Transverse colon (tissue), 4 donors: ENCODE results near the gene ATXN10. TPM values are rescaled to one million over a fixed set of nuclear protein-coding genes. Genes with fewer than 3 reads are reported as not detected.
"Not testable (repeated sequence)": the region's sequence is repeated elsewhere in the genome, so short reads cannot be mapped to it uniquely, and the experiment has no call there.

Experiments
- DNase-seq: peaks from one replicate; pipeline ENCODE4 v3.0.0-alpha.2; 2019
- H3K27ac ChIP-seq, 4 donors: fragments of 200-600 bp; sonication (generic); 2 replicates each; pipeline ENCODE4 v1.5.1; 2016 to 2018; ENCODE audit warnings: inconsistent platforms in 4 of 4
- H3K27me3 ChIP-seq: fragments of 200-600 bp; sonication (generic); 2 replicates; pipeline ENCODE4 v1.5.1; 2017; ENCODE audit warnings: inconsistent platforms
- H3K36me3 ChIP-seq, 4 donors: fragments of 200-600 bp; sonication (generic); 2 replicates each; pipeline ENCODE4 v1.5.1; 2017 to 2019; ENCODE audit warnings: inconsistent platforms in 4 of 4
- H3K4me1 ChIP-seq, 4 donors: fragments of 200-600 bp; sonication (generic); 2 replicates each; pipeline ENCODE4 v1.5.1; 2017 to 2020; ENCODE audit warnings: inconsistent platforms in 4 of 4
- H3K4me3 ChIP-seq, 4 donors: fragments of 200-600 bp; sonication (generic); 1 replicate in 1 of 4; 2 replicates in 3 of 4; pipeline versions ENCODE4 v1.5.1 to v1.6.1; 2017 to 2019; ENCODE audit warnings: inconsistent platforms in 4 of 4
- H3K9me3 ChIP-seq, 2 donors: fragments of 200-600 bp; sonication (generic); 2 replicates each; pipeline ENCODE4 v1.5.1; 2017 to 2019; ENCODE audit warnings: inconsistent platforms in 2 of 2
- CTCF ChIP-seq, 5 experiments: fragments of 200-600 bp in 3 of 5; fragments of 450-650 bp in 2 of 5; sonication (generic) in 3 of 5; IDR thresholded peaks; 1 replicate in 2 of 5; 2 replicates in 3 of 5; pipeline ENCODE4 v1.5.1; 2016 to 2017; ENCODE audit warnings: antibody characterized with exemption in 5 of 5, inconsistent platforms in 3 of 5, mild to moderate bottlenecking in 2 of 5, moderate library complexity in 1 of 5
- EP300 ChIP-seq: sonication (generic); formaldehyde crosslinking; IDR thresholded peaks from one replicate; pipeline ENCODE4 v1.6.1; 2017; ENCODE audit warnings: antibody characterized with exemption, low read depth
- POLR2A ChIP-seq: fragments of 450-650 bp; IDR thresholded peaks from one replicate; pipeline ENCODE4 v1.6.1; 2016; ENCODE audit warnings: antibody characterized with exemption, mild to moderate bottlenecking, moderate library complexity
- POLR2AphosphoS5 ChIP-seq, 3 donors: sonication (generic); formaldehyde crosslinking; IDR thresholded peaks; one replicate each; pipeline ENCODE4 v1.6.1; 2016; ENCODE audit warnings: antibody characterized with exemption in 3 of 3
- WGBS, 2 donors: methylation state at CpG; one replicate each; pipeline ENCODE4 v1.1.5; 2018; ENCODE audit warnings: low coverage in 1 of 2; 5-methylcytosine and 5-hydroxymethylcytosine counted together
- in situ Hi-C, 4 donors: fragments of 200-750 bp; cut with MboI; loops; one replicate each; pipeline versions ENCODE4 v1.15.0 to v1.15.1; 2017; ENCODE audit warnings: low sequenced_read_pairs in 3 of 4, low pct_ligation_motif_present in 1 of 4, low pct_unique_long_range_greater_than_20kb in 1 of 4
- intact Hi-C: fragments of 100-400 bp; cut with DNase I; formaldehyde crosslinking; loops from one replicate; pipeline ENCODE4 v1.15.1; 2023; ENCODE audit warnings: low total_unique reads
- total RNA-seq, 4 donors: library from RNA; depleted of rRNA; stranded (reverse); fragments of >200 nt; gene quantifications; one replicate each; pipeline ENCODE4 v1.1.0, GENCODE V29; 2016

ATXN10 gene
- total RNA-seq, 4 donors from 2014 or later = 27.3 to 88.3 (median 47.8) TPM

GRCh38 chr22:45656577-45656976 is 15.1 kb upstream of the ATXN10 start:
- Histone ChIP-seq H3K9me3 (no peaks in the 10 kb centered on the region), H3K4me1 (no peaks in the 10 kb centered on the region), H3K4me3 (no peak overlapping the region), H3K27me3 (peaks cover 16% of the 10 kb centered on the region), H3K36me3 (no peaks in the 10 kb centered on the region), H3K27ac (no peak overlapping the region)
- no peak for TF ChIP-seq POLR2A
- no peak for TF ChIP-seq POLR2AphosphoS5 (IDR thresholded peaks at IDR 0.05)
- TF ChIP-seq CTCF (IDR thresholded peaks at IDR 0.05) = no peak
- no peak for TF ChIP-seq EP300
- intact Hi-C loops (no loop called here), in situ Hi-C loops (no loop called here)
- 79 to 93% methylated on average over 2 of the region's 2 CpGs for WGBS, 2 donors
- DNase-seq = no peak

- TF ChIP-seq POLR2A (no peak), EP300 (no peak), POLR2AphosphoS5 (IDR thresholded peaks at IDR 0.05) (no peak), CTCF (IDR thresholded peaks at IDR 0.05) (no peak)
- Histone ChIP-seq H3K27me3 (peaks cover 9% of the 10 kb centered on the region), H3K36me3 (no peaks in the 10 kb centered on the region), H3K4me3 (no peak overlapping the region), H3K4me1 (no peaks in the 10 kb centered on the region), H3K9me3 (no peaks in the 10 kb centered on the region), H3K27ac (no peak overlapping the region)
- in situ Hi-C loops (no loop called here), intact Hi-C loops (no loop called here)
- no peak for DNase-seq
- WGBS, 2 donors = 68 to 76% methylated on average over 4 of the region's 4 CpGs
Measured at GRCh38 chr22:45657701-45658100, 13.9 kb upstream of the ATXN10 start.

- no peak for DNase-seq
- Histone ChIP-seq H3K27me3 (no peaks in the 10 kb centered on the region), H3K27ac (no peak overlapping the region), H3K9me3 (no peaks in the 10 kb centered on the region), H3K4me3 (no peak overlapping the region), H3K36me3 (no peaks in the 10 kb centered on the region), H3K4me1 (no peaks in the 10 kb centered on the region)
- in situ Hi-C loops = no loop called here
- 53 to 63% methylated on average over 1 of the region's 1 CpG for WGBS, 2 donors
- intact Hi-C loops = no loop called here
- TF ChIP-seq CTCF (IDR thresholded peaks at IDR 0.05) = no peak
- no peak for TF ChIP-seq POLR2A
- no peak for TF ChIP-seq POLR2AphosphoS5 (IDR thresholded peaks at IDR 0.05)
- TF ChIP-seq EP300 = no peak
Measured at GRCh38 chr22:45664136-45664646, 7.4 kb upstream of the ATXN10 start.

GRCh38 chr22:45667486-45667885 is 4.1 kb upstream of the ATXN10 start:
- peak overlapping the region in 1 of 4 donors; percentile 8 for H3K27ac ChIP-seq
- WGBS, 2 donors = 40 to 51% methylated on average over 5 of the region's 5 CpGs
- no peaks in the 10 kb centered on the region for H3K9me3 ChIP-seq
- intact Hi-C loops (no loop called here), in situ Hi-C loops (no loop called here)
- peaks cover 1 to 9% (median 6%) of the 10 kb centered on the region in 4 donors for H3K4me1 ChIP-seq
- H3K27me3 ChIP-seq = no peaks in the 10 kb centered on the region
- TF ChIP-seq POLR2A (no peak), CTCF (IDR thresholded peaks at IDR 0.05) (no peak), POLR2AphosphoS5 (IDR thresholded peaks at IDR 0.05) (no peak), EP300 (no peak)
- no peaks in the 10 kb centered on the region for H3K36me3 ChIP-seq
- H3K4me3 ChIP-seq = no peak overlapping the region
- no peak for DNase-seq

GRCh38 chr22:45670363-45670762 is 1.3 kb upstream of the ATXN10 start:
- WGBS, 2 donors = 78 to 88% methylated on average over 2 of the region's 2 CpGs
- peaks cover 10 to 24% (median 19%) of the 10 kb centered on the region in 4 donors for H3K4me1 ChIP-seq
- H3K27me3 ChIP-seq, intact Hi-C loops, H3K4me3 ChIP-seq, H3K27ac ChIP-seq, H3K9me3 ChIP-seq, in situ Hi-C loops, H3K36me3 ChIP-seq, DNase-seq: not testable (repeated sequence)
